Measurements from ENCODE around the gene ADORA1. TPM values are rescaled to one million over a fixed set of nuclear protein-coding genes. Genes with fewer than 3 reads are reported as not detected.

Gene ADORA1
- polyA plus RNA-seq, 3 donors from 2014 or later: 0.18 to 3.7 TPM; not detected in 1

- H3K36me3 Mint-ChIP-seq: no peaks in the 10 kb centered on the region
- no peak for DNase-seq
- H3K27me3 Mint-ChIP-seq (ENCODE audit: low read depth in 3 of 3): peaks cover 0 to 12% (median 6%) of the 10 kb centered on the region in 3 donors
- H3K27ac Mint-ChIP-seq: no peak overlapping the region
- H3K4me3 Mint-ChIP-seq: no peak overlapping the region
- H3K9me3 Mint-ChIP-seq: no peaks in the 10 kb centered on the region
- H3K4me1 Mint-ChIP-seq: no peaks in the 10 kb centered on the region
Measured at GRCh38 chr1:203199816-203200571, 72.5 kb downstream of the ADORA1 start.

- Mint-ChIP-seq H3K27me3 (ENCODE audit: low read depth in 3 of 3) (peaks cover 0 to 10% (median 5%) of the 10 kb centered on the region in 3 donors), H3K36me3 (no peaks in the 10 kb centered on the region), H3K4me1 (no peaks in the 10 kb centered on the region), H3K9me3 (no peaks in the 10 kb centered on the region), H3K27ac (no peak overlapping the region), H3K4me3 (no peak overlapping the region)
- DNase-seq: no peak
Measured at GRCh38 chr1:203200916-203201315, 73.4 kb downstream of the ADORA1 start.

- peaks cover 0 to 10% (median 5%) of the 10 kb centered on the region in 3 donors for H3K27me3 Mint-ChIP-seq (ENCODE audit: low read depth in 3 of 3)
- no peak overlapping the region for H3K4me3 Mint-ChIP-seq
- no peak overlapping the region for H3K27ac Mint-ChIP-seq
- DNase-seq: no peak
- H3K9me3 Mint-ChIP-seq: no peaks in the 10 kb centered on the region
- no peaks in the 10 kb centered on the region for H3K36me3 Mint-ChIP-seq
- no peaks in the 10 kb centered on the region for H3K4me1 Mint-ChIP-seq
Measured at GRCh38 chr1:203201516-203202205, 74.1 kb downstream of the ADORA1 start.

- Mint-ChIP-seq H3K4me3 (no peak overlapping the region), H3K4me1 (no peaks in the 10 kb centered on the region), H3K27ac (no peak overlapping the region), H3K9me3 (no peaks in the 10 kb centered on the region), H3K36me3 (no peaks in the 10 kb centered on the region), H3K27me3 (ENCODE audit: low read depth in 3 of 3) (peaks cover 0 to 10% (median 5%) of the 10 kb centered on the region in 3 donors)
- DNase-seq: no peak
Measured at GRCh38 chr1:203202431-203203245, 75.1 kb downstream of the ADORA1 start.

- H3K27ac Mint-ChIP-seq: no peak overlapping the region
- H3K4me3 Mint-ChIP-seq: no peak overlapping the region
- no peaks in the 10 kb centered on the region for H3K4me1 Mint-ChIP-seq
- no peaks in the 10 kb centered on the region for H3K36me3 Mint-ChIP-seq
- peaks cover 0 to 7% (median 5%) of the 10 kb centered on the region in 3 donors for H3K27me3 Mint-ChIP-seq (ENCODE audit: low read depth in 3 of 3)
- H3K9me3 Mint-ChIP-seq: no peaks in the 10 kb centered on the region
- DNase-seq: no peak
Measured at GRCh38 chr1:203204756-203205155, 77.2 kb downstream of the ADORA1 start.

- DNase-seq: no peak
- H3K27me3 Mint-ChIP-seq (ENCODE audit: low read depth in 3 of 3): peaks cover 3 to 5% (median 3%) of the 10 kb centered on the region in 3 donors
- H3K27ac Mint-ChIP-seq: no peak overlapping the region
- no peaks in the 10 kb centered on the region for H3K9me3 Mint-ChIP-seq
- no peaks in the 10 kb centered on the region for H3K4me1 Mint-ChIP-seq
- H3K4me3 Mint-ChIP-seq: no peak overlapping the region
- H3K36me3 Mint-ChIP-seq: no peaks in the 10 kb centered on the region
Measured at GRCh38 chr1:203206129-203206687, 78.7 kb downstream of the ADORA1 start.

GRCh38 chr1:203207751-203208150, 80.2 kb downstream of the ADORA1 start:
- peaks cover 2 to 3% (median 3%) of the 10 kb centered on the region in 3 donors for H3K27me3 Mint-ChIP-seq (ENCODE audit: low read depth in 3 of 3)
- no peak overlapping the region for H3K27ac Mint-ChIP-seq
- no peak for DNase-seq
- H3K9me3 Mint-ChIP-seq: no peaks in the 10 kb centered on the region
- no peak overlapping the region for H3K4me3 Mint-ChIP-seq
- H3K36me3 Mint-ChIP-seq: no peaks in the 10 kb centered on the region
- H3K4me1 Mint-ChIP-seq: no peaks in the 10 kb centered on the region

- DNase-seq: no peak
- no peak overlapping the region for H3K27ac Mint-ChIP-seq
- no peaks in the 10 kb centered on the region for H3K36me3 Mint-ChIP-seq
- no peak overlapping the region for H3K4me3 Mint-ChIP-seq
- no peaks in the 10 kb centered on the region for H3K9me3 Mint-ChIP-seq
- H3K27me3 Mint-ChIP-seq (ENCODE audit: low read depth in 3 of 3): peaks cover 2 to 3% (median 3%) of the 10 kb centered on the region in 3 donors
- H3K4me1 Mint-ChIP-seq: no peaks in the 10 kb centered on the region
Measured at GRCh38 chr1:203208181-203208580, 80.7 kb downstream of the ADORA1 start.

GRCh38 chr1:203210350-203210749, 82.8 kb downstream of the ADORA1 start:
- H3K9me3 Mint-ChIP-seq: no peaks in the 10 kb centered on the region
- no peak overlapping the region for H3K27ac Mint-ChIP-seq
- peaks cover 0 to 8% (median 5%) of the 10 kb centered on the region in 3 donors for H3K27me3 Mint-ChIP-seq (ENCODE audit: low read depth in 3 of 3)
- DNase-seq: no peak
- no peak overlapping the region for H3K4me3 Mint-ChIP-seq
- no peaks in the 10 kb centered on the region for H3K36me3 Mint-ChIP-seq
- H3K4me1 Mint-ChIP-seq: no peaks in the 10 kb centered on the region

- Mint-ChIP-seq H3K27ac (no peak overlapping the region), H3K9me3 (no peaks in the 10 kb centered on the region), H3K4me1 (no peaks in the 10 kb centered on the region), H3K27me3 (ENCODE audit: low read depth in 3 of 3) (peaks cover 0 to 8% (median 6%) of the 10 kb centered on the region in 3 donors), H3K4me3 (no peak overlapping the region), H3K36me3 (no peaks in the 10 kb centered on the region)
- no peak for DNase-seq
Measured at GRCh38 chr1:203210988-203211387, 83.5 kb downstream of the ADORA1 start.

- Mint-ChIP-seq H3K4me1 (no peaks in the 10 kb centered on the region), H3K9me3 (peaks cover 0 to 5% (median 0%) of the 10 kb centered on the region in 6 donors), H3K27ac (no peak overlapping the region), H3K27me3 (ENCODE audit: low read depth in 3 of 3) (peaks cover 2 to 14% (median 6%) of the 10 kb centered on the region in 3 donors), H3K4me3 (no peak overlapping the region), H3K36me3 (no peaks in the 10 kb centered on the region)
- no peak for DNase-seq
Measured at GRCh38 chr1:203211812-203212211, 84.3 kb downstream of the ADORA1 start.

GRCh38 chr1:203213126-203213525, 85.6 kb downstream of the ADORA1 start:
- Mint-ChIP-seq H3K27ac (no peak overlapping the region), H3K4me3 (no peak overlapping the region), H3K27me3 (ENCODE audit: low read depth in 3 of 3) (peaks cover 4 to 14% (median 6%) of the 10 kb centered on the region in 3 donors), H3K4me1 (no peaks in the 10 kb centered on the region), H3K36me3 (no peaks in the 10 kb centered on the region), H3K9me3 (peaks cover 0 to 5% (median 0%) of the 10 kb centered on the region in 6 donors)
- DNase-seq: no peak

- Mint-ChIP-seq H3K9me3 (peaks cover 0 to 5% (median 0%) of the 10 kb centered on the region in 6 donors), H3K36me3 (no peaks in the 10 kb centered on the region), H3K27ac (no peak overlapping the region), H3K4me1 (no peaks in the 10 kb centered on the region), H3K4me3 (no peak overlapping the region), H3K27me3 (ENCODE audit: low read depth in 3 of 3) (peaks cover 4 to 14% (median 6%) of the 10 kb centered on the region in 3 donors)
- no peak for DNase-seq
Measured at GRCh38 chr1:203214871-203215270, 87.3 kb downstream of the ADORA1 start.

Data from immature natural killer cell (primary cell).